NCI-H748 (cell line): Measurements from ENCODE around the gene ARNT2.

ENCODE experiments used
- DNase-seq: peaks from one replicate; lab custom pipeline; 2025; ENCODE audit not compliant: unreplicated experiment; lab: John Stamatoyannopoulos, UW

Gene ARNT2

GRCh38 chr15:80441041-80441440 lies 36.9 kb downstream of the ARNT2 start:
- DNase-seq, result no peak

GRCh38 chr15:80441714-80442113 lies 37.5 kb downstream of the ARNT2 start:
- no peak for DNase-seq

GRCh38 chr15:80442728-80443403 lies 38.7 kb downstream of the ARNT2 start:
- DNase-seq, result no peak

GRCh38 chr15:80444680-80445251 lies 40.6 kb downstream of the ARNT2 start:
- DNase-seq, result no peak

DNA sequence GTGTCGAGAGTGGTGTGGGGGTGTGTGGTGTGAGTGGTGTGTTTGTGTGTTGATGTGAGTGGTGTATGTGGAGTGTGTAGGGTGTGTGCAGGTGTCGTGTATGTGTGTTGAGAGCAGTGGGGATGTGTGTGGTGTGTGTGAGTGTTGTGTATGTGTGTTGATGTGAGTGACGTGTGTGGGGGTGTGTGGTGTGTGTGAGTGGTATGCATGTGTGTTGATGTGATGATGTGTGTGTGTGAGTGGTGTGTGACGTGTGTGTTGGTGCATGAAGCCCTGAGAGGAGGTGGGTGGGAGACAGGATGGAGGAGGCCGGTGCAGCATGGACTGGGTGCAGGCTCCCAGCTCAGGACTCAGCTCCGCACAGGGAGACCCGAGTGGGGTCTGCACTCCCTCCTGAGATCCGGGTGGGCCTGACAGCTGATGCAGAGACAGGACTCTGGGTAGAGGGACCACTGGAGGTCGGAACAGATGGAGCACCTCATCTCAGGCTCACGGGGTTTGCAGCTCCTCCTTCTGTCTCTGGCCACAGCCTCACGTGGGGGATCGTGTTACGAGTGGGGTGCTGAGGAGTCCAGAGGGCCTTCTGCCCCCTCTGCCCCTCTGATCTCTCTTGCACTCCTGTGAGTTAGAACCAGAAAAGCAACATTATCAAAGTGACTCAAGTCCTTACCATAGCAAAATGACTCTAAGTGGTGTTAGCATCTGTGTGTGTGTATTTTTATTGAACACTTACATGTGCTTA lies 41.3 kb downstream of the ARNT2 start:
- no peak for DNase-seq

DNA sequence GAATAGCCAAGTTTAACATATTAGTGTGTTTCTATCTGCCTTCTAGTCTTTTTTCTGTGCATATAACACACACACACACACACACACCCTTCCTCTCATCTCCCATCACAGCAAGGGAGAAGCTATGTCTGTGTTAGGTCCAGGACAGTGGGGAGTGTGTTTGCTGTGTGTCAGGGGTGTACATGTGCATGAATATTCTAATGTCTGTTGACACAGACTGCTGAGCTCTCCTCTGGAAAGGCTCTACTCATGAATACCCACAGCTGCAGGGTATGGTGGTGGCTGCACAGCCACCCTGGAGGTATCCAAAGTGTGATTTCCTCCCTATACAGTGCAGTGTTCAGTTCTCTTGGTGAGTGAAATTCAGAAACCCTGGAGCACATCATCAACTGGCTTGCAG lies 42.9 kb downstream of the ARNT2 start:
- DNase-seq, result no peak

GRCh38 chr15:80449825-80450224 lies 45.6 kb downstream of the ARNT2 start:
- DNase-seq, result no peak

DNA sequence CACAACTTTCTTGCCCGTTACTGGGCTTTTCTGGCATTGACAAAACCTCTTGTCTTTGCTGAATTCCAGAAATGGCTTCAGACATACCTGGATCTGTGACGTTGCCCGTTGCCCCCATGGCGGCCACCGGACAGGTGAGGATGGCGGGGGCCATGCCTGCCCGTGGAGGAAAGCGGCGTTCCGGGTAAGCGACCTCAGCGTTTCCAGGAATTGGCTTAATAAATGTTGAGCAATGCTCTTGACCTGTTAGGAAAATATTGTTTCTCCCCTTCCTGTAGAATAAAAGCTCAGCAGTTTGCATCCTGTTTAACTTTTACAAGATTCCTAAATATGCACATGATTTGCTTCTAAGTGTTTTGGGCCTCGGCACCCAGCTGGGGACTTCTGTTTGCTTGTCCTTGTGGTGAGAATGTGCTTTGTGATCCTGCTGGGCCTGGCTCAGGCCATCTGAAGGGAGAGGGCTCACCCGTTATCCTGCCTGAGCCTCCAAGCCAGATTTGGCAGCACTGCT lies 46.7 kb downstream of the ARNT2 start:
- DNase-seq, result no peak

GRCh38 chr15:80452166-80452565 lies 48.0 kb downstream of the ARNT2 start:
- no peak for DNase-seq

DNA sequence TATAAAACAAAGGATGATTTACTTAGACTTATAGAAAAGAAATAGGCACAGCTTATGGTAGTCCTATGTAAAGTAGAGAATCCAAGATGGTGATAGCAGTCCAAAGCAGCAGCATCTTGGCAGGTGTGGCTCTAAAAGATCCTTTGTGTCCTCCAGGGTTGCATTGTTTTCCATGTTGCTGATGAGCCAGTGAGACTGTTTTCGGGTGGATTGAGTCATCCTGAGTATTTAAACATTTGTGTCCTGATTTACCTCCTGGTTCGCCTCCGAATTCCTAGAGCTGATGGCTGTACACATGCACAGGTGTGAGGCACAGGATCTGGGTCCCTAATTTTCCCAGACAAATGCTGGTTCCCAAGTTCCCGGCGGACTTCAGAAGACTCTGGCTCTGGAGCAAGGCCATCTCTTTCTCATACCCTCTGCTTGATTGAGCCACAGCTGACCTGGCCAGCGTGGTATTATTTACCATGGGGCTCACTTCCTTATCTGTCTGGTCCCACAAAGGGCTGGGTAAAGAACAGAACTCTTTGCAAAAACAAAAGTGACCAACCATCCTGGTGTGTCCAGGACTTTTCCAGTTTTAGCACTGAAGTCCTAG lies 51.0 kb downstream of the ARNT2 start:
- DNase-seq, result no peak

DNA sequence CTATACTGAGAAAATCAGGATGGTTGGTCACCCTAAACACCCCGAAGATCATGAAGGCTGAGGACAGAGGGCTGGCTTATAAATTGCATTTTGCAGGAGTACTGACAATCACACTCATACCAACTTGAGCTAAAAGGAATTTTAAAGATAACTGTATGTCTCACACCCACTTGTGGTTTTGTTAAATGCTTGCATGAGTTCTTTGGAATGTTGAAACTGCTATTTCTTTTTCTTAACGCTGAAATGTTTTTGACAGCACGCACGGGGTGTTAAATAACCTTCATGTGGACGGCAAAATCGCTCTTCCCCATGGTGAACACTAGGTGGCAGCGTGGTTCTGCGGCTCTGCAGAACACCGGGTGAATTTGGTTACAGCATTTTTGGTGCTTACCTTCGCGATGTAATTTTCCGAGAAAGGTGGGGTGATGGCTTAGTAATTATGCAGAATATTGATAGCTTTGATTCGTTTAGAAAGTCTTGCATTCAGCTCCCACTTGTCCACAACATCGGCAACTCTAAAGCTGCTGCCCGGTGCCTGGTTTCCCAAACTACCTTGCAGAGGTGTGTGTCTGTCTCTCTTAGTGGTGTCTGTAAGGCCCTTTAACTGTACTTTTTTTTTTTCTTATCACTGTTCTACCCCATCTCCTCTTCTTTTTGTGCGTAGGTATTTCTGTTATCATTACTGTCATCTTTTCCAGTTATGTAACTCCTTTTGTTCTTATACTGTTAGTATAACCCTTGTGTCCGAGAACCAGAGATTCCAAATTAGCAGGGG lies 51.7 kb downstream of the ARNT2 start:
- peak; percentile 65 for DNase-seq

DNA sequence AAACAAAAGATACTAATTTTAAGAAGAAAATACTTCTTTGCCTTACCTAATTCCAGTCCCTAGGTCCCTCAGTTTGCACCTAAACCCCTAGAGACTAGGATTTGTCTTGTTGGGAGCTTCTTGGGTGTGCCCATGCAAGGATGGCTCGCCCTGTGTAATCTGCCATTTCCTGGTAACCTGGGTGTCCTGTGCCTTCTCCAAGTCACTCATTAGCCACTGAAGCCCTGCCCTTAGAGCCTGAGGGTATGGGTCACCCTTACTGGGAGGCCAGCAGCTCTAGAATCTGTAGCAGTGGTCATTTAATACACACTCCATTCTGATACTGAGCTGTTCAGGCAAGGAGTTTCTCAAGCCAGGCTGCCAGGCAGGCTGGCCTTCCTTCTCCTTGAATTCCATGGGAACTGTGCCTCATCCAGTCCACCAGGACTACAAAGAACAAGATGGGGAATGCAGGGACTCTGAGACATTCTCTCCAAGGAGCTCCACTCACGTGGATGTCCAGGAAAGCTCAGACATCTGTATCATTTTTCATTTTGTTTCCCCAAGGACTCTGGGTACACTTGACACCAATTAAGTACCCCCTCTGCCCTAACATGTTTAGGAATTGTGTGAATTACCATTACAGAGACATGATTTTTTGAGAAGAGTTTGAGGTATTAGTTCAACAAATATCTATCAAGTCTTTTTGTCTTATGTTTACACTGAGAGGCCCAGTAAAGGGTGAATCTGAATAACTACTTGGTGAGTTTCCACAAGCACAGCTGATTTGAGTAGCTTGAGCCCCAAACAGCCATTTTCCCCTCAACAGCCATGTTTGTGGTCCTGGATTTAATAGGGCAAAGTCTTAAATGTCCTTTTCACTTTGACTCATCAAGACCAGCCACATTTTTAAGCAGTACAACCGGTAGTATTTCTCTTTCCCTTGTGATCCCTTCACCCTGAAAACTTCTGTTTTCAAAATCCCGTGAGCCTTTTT lies 52.6 kb downstream of the ARNT2 start:
- DNase-seq, result no peak

DNA sequence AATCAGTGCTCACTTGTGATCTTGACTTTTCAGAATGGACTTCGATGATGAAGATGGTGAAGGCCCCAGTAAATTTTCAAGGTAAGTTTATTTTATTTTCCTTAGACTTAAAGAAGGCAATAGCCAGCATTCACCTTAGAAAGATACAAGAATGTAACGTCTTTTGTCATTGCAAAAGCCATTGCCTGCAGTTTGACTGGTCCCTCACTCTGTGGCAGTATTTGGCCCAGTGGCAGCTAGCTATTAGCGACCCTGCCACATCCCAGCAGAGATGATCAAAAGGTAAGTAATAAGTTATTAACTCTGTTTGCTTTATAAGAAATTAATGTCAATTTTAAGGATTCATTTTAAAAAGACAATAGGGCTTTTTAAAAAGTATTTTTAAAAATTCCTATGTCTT lies 53.7 kb downstream of the ARNT2 start:
- no peak for DNase-seq

DNA sequence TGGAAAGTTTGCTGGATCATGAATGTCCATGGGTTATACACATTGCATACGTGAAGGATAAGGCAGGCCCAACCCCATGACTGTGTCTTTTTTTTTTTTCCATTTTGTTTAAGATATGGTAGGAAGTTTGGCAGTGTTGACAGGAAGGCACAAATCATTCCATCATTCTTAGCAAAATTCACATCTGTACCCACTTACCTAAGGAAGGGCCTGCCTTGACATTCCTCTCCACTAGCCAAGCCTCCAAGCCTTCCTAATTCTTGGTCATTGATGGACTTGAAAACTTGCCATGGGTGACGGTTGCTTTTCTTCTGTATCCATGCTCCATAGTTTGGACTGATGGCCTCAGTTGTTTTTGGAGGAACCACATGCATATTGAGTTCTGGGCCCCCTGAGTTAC lies 54.4 kb downstream of the ARNT2 start:
- DNase-seq, result no peak

DNA sequence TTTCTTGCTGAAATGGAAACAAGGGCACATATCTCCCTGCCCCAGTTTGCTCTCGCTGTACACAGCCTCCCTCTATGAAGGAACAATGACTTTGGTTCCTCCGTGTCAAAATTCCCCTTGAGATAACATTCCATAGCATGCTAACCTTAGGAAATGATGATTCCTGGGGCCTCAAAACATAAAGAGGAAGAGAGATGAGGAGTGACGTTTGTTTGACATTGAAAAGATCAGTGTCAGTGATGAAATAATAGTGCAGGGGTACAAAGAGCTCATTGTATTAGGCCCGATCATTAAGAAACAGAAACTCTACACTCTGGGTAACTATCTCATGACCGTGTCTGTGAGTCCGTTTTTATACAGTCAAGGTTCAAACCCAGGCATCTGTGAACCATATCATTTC lies 55.2 kb downstream of the ARNT2 start:
- DNase-seq, result no peak

DNA sequence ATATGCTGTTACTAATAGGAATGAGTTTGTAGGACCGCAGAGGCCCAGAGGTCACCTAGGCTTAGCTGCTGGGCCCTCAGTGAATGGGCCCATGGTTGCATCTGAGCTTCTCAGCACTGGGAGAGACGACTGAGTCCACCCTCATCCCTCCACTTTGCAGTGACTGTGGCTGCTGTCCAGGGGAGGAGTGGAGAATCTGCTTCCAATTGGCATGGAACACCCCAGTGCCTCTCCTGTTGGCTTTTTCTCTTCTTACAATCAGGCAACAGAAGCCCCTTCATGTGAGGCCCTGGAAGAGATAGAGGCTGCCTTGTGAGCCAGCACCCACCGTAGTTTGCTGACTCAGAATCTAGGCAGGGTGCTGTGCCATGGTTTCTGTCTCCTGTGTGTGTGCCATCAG lies 55.6 kb downstream of the ARNT2 start:
- DNase-seq, result no peak

DNA sequence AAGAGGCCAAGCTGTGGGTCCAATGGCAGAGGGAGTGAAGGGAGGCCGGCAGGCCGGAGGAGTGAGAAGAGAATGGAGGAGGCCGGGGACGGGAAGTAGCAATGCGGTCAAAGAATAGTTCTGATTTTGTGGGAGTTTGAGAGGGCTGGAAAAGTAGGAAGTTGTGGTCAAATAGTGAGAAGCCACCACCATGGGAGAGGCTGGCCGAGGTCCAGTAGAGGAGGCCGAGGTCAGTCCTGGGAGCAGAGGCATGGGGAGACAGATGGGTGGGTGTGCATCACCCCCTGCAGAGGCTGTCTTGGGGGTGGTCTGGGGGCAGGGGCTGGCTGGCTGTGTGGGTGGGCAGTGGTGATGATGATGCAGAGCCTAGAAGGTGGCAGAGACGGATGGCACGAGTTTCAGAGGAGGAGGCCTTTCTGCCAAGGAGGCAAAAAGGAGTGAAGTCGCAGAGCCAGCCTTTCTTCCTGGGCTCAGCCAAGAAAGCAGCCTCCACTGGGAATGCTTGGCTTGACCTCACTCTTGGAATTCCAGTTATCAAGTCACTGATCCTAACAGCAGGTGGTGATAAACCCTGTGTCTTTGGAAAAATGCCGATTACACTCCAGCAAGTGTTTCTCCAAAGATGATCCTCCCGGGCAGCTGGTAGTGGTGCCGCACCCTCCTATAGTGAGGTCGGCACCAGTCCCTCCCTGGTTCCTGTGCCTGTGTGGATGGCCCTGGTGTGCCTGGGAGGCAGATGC lies 57.3 kb downstream of the ARNT2 start:
- no peak for DNase-seq

GRCh38 chr15:80462111-80462510 lies 57.9 kb downstream of the ARNT2 start:
- no peak for DNase-seq

DNA sequence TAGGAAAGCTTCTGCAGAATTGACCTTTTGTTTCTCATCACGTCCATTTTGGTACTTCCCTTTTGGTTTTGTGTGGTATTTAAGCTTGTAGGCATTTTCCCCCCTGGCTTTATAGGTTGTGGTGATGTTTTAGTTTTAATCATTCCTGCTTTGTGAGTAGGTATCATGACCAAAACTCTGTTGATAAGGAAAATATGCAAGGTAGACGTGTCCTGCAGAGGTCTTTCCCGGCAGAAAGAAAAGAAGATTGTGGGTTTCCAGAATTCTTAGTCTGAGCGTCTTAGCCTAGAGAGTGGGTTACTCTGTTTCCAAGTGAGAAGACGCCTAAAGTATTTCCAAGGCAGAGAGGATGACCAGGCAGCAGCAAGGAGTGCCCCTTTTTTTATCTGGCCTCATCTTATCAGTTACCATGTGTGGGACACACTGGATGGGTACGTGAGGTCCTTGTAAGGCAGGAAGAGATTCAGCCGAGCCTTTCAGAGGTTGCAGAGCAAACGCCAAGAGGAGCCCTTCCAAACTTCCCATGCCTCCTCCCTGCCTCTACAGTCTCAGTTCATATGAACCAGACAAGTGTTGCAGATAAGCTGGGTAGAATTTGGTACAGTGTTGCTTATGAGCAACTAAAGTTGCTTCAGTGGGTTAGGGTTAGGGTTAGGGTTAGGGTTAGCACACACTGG lies 58.8 kb downstream of the ARNT2 start:
- no peak for DNase-seq
